Measurements from ENCODE around the gene CHCHD10.
A peak's percentile ranks its signal among the peaks of the same experiment; 100 is the strongest.

CHCHD10 gene

DNA sequence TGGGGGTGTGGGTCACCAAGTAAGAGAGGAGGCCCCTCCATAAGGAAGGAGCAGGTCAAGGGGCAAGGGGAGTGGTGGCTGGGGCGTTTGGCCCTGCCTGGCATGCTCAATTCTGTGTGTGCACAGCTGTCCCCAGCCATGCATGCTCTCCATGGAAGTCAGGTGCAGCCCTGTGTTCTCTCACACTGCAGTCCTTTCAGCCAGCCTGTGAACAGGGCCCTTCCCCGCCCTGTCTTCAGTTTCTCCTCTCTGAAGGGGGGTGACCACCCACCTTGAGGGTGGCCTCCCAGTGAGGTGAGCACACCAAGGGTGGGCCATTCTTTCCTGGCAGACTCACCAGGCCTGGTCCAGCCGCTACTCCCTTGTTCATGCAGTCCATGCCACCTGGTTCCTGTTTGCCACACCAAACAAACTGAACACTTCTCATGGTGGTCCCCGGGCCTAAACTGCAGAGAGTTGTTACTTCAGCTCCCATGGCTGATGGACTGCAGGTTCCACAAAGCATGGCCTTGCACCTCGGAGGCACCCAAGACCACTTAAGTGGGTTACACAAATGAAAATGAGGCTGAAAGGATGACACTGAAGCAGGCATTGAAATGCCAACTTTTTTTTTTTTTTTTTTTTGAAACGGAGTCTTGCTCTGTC, 1.7 kb upstream of the CHCHD10 start:
- no peak for DNase-seq

GRCh38 chr22:23767303-23767672, 484 bp downstream of the CHCHD10 start:
- no peak for DNase-seq

DNA sequence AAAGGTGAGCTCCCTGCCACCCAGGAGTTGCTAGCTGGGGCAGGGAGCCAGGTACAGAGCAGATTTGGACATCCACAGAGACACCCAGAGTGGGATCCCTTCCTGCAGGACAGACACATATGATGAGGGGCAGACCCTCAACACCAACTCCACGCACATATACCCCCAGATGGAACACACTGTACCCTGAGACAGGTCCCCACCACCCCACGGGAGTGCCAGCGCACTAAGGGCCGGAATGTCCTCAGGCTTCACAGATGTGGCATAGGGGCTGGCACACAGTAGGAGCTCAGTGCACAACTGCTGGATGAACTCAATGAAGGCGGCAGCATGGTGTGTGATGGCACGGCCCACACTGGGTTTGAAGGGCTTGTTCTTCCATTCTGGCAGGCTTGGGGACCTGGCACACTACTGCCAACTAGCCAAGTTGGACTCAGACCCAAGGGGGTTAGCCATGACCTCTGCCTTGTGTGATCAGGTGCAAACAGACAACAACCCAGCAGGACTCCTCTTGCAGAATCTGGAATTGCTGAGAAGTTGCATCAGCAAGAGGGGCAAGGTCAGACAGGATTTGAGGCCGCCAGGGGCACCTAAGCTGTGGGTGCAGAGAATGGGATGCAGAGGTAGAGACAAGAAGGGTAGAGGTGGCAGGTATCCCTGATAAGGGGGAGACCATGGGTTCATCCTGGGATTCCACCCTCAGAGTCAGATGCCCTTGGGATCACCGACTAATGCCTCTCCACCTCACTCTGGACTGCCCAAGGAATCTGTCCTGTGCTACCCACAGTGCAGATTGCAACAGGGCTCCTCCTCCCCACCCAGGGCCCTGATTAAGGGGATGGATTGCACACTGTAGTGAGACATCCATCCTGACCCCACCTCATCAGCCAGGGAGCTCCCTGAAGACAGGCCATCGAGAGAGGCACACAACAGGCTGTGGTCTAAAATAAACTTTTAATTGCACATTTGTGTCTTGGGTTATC, 2.6 kb downstream of the CHCHD10 start:
- no peak for DNase-seq

GRCh38 chr22:23763954-23764353, 3.8 kb downstream of the CHCHD10 start:
- DNase-seq: no peak

DNA sequence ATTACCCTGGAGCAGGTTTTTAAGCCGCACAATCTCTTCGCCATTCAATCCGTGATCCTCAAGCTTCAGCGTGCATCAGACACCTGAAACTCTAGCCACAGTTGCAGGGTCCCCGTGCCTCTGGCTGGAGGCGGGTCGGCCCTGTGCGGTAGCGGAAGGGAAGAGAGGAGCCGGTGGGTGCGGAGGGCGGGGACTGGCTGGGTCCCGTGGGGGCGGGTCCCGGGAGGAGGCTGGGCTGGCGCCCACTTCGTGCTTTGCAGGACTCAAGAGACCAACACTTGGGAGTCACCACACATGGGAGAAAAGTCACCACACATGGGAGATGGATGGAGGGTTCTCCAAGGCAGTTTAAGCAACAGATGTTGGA, 4.2 kb downstream of the CHCHD10 start:
- DNase-seq: peak; percentile 33

- DNase-seq: no peak
These were observed 4.8 kb downstream of the CHCHD10 start, which contains the start of gene C22orf15 for GRCh38 chr22:23762842-23763578. C22orf15 (plus strand) TSS chr22:23762990; CDS start chr22:23763307, 317 bp downstream.

- no peak for DNase-seq
These were observed 7.7 kb downstream of the CHCHD10 start for GRCh38 chr22:23760056-23760455.

GRCh38 chr22:23759566-23759965, 8.2 kb downstream of the CHCHD10 start:
- no peak for DNase-seq

DNA sequence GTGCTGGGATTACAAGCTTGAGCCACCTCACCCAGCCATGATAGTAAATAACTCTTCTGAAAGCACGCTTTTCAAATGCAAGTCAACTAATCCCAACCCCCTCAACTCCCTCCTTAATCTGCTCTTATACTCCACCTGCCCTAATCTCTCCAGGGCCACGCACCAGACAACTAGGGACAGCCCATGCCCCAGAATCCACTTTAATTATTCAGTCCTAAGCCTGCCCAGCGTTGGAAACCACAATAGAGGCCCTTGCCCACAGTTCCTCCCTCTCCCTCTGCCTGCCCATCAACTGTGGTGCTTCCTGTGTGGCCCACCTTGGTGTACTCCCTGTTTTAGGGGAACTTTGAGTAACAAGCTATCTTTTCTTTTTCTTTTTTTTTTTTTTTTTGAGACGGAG, 10.9 kb downstream of the CHCHD10 start:
- DNase-seq: no peak

DNA sequence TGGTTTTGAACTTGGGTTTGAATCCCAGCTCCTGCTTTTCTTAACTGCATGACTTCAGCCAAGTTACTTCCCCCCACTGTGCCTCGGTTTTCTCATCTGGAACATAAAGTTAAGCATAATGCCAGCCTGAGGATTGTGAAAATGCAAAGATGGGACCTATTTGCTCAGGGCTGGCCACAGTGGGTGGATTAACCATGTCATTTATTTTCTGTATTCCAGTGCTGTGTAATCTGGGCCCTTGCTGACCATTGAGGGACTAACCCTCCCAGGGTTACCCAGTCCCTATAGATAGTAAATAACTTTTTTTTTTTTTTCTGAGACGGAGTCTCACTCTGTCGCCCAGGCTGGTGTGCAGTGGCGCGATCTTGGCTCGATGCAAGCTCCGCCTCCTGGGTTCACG, 12.1 kb downstream of the CHCHD10 start:
- no peak for DNase-seq

DNA sequence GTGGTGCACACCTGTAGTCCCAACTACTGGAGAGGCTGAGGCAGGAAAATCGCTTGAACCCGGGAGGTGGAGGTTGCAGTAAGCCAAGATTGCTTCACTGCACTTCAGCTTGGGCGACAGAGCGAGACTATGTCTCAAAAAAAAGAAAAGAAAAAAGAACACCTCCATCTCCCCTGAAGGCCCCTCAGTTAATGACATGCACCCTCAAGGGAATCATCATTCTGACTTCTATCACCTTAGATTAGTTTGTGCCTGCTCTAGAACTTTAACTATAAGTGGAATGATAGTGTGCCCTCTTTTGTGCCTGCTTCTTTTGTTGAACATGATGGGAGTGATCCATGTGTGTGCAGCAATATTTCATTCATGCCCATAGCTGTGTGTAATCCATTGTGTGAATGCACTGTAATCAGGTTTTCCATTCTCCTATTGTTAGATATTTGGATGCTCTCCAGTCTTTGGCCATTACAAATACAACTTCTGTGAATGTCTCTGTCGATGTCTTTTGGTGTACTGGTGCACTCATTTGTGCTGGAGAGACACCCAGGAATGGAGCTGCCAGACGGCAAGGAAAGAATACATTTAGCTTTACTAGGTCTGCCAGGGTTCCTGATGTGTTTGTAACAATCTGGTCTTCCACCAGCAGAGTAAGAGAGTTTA, 12.7 kb downstream of the CHCHD10 start:
- DNase-seq: no peak

GRCh38 chr22:23754220-23754919, 13.4 kb downstream of the CHCHD10 start, which contains the start of gene VPREB3:
VPREB3 (minus strand) TSS chr22:23754425; CDS start chr22:23754363, 62 bp downstream.
- no peak for DNase-seq

DNA sequence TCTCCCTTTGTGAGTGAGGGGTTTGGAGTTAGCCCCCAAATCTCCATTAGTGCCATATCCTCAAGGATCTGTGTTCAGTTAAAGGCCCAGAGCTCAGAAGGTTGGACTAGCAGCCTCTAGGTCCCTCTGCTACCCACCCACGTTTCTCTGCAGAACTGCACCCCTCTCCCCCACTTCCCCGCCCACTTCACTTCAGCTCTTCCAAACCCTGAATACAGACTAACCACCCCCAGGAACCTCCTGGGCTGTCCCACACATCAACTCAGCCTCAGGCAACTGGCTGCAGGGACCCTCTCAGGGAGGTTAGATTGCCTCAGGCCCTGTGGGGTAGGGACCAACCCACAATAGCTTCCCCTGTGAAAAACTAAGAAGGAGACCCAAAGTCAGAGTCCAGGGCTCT, 14.4 kb downstream of the CHCHD10 start:
- no peak for DNase-seq

- DNase-seq: peak; percentile 38
These were observed 15.0 kb downstream of the CHCHD10 start for GRCh38 chr22:23752750-23753149.

GRCh38 chr22:23752090-23752691, 15.6 kb downstream of the CHCHD10 start:
- peak; percentile 81 for DNase-seq

DNA sequence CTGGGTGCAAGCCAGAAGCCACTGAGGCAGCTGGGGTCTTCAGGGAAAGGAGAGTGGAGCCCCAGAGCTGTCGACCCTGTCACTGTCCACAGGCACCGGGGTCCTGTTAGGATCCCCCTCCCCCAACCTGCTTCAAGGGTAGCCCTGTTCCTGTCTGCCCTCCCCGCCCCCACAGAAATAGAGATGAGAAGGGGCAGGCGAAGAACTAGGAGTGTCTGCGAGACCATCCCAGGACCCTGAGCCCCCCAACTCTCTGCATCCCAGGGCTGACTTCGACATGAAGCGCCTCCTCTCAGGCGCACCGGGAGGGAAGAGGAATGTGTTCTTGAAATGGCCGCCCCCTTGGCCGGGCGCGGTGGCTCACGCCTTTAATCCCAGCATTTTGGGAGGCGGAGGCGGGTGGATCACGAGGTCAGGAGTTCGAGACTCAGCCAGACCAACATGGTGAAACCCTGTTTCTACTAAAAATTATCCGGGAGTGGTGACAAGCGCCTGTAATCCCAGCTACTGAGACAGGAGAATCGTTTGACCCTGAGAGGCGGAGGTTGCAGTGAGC, 16.3 kb downstream of the CHCHD10 start:
- no peak for DNase-seq

GRCh38 chr22:23750714-23751440, 16.9 kb downstream of the CHCHD10 start, which contains the start of gene ZNF70:
ZNF70 (minus strand) TSS chr22:23751112; CDS start chr22:23745140, 5,972 bp downstream.
- DNase-seq: peak; percentile 90

DNA sequence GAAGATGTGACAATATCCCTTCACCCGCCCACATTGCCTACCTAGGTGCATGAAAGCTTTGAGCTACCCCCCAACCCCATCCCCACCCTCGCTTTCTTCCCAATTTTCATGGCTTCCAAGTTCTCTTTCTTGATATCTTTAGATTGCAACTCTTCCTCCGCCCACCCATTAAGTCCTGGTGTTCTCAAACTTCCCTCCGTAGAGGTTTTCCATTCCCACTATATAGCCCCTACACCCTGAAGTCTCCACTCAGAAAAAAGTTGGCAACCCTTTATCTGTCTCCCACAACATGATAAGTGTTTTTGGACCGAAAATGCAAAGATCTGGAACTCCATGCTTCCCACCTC, 17.4 kb downstream of the CHCHD10 start:
- DNase-seq: no peak

GRCh38 chr22:23749841-23750301, 17.9 kb downstream of the CHCHD10 start:
- no peak for DNase-seq

GRCh38 chr22:23745791-23746190, 22.0 kb downstream of the CHCHD10 start:
- DNase-seq: no peak
